Stimulated activated naive CD4-positive, alpha-beta T cell treated with Interleukin-2 at 50 U/mL for 16 hours (primary cell): ENCODE measurements around the gene TXNDC15.
"Not testable (repeated sequence)": the region's sequence is repeated elsewhere in the genome, so short reads cannot be mapped to it uniquely, and the experiment has no call there.

Source experiments
- DNase-seq: peaks from one replicate; lab custom pipeline; 2025; lab: John Stamatoyannopoulos, UW

TXNDC15 gene

DNA sequence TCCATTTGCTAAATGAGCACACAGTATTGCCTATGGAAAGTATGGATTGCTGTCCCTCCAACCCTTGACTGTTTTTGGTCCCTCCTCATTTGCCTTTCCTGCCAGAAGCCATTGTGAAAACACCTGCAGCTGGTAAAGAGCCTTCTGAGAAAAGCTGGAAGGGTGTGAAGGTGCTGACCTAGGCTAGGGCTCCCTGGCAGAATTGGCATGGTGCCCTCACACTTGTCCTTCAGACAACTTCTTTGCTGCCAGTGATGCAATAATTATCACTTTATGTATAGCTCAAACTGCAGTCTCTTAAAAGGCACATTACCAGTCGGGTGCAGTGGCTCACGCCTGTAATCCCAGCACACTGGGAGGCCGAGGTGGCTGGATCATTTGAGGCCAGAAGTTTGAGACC is 4.2 kb downstream of the TXNDC15 start:
- no peak for DNase-seq

DNA sequence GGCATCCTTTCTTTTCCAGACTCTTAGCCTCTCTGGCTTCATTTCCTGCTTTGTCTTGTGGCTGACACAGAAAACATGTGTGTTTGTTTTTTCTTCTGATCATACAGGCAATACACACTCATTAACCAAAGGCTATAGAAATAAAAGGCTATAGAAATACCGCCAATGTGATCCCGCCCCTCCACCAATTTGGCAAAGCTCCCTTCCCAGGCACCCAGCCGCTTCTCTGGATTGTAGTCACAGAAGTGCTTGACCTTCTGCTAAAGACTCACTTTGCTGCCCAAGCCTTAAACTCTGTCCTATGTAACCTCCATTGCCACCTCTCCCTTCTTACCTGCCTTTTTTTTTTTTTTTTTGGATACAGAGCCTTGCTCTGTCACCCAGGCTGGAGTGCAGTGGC is 5.3 kb downstream of the TXNDC15 start:
- no peak for DNase-seq

DNA sequence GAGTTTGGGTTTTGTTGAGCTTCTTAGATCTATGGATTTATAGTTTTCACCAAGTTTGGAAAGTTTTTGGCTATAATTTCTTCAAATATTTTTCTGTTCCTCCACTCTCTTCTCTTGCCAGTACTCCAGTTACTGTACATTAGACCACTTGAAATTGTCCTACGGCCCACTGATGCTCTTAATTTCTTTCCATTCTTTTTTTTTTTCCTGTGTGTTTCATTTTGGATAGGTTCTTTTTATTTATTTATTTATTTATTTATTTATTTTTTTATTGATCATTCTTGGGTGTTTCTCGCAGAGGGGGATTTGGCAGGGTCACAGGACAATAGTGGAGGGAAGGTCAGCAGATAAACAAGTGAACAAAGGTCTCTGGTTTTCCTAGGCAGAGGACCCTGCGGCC is 6.8 kb downstream of the TXNDC15 start:
- DNase-seq = not testable (repeated sequence)

DNA sequence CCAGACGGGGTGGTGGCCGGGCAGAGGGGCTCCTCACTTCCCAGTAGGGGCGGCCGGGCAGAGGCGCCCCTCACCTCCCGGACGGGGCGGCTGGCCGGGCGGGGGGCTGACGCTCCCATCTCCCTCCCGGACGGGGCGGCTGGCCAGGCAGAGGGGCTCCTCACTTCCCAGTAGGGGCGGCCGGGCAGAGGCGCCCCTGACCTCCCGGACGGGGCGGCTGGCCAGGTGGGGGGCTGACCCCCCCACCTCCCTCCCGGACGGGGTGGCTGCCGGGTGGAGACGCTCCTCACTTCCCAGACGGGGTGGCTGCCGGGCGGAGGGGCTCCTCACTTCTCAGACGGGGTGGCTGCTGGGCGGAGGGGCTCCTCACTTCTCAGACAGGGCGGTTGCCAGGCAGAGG is 7.5 kb downstream of the TXNDC15 start:
- not testable (repeated sequence) for DNase-seq

DNA sequence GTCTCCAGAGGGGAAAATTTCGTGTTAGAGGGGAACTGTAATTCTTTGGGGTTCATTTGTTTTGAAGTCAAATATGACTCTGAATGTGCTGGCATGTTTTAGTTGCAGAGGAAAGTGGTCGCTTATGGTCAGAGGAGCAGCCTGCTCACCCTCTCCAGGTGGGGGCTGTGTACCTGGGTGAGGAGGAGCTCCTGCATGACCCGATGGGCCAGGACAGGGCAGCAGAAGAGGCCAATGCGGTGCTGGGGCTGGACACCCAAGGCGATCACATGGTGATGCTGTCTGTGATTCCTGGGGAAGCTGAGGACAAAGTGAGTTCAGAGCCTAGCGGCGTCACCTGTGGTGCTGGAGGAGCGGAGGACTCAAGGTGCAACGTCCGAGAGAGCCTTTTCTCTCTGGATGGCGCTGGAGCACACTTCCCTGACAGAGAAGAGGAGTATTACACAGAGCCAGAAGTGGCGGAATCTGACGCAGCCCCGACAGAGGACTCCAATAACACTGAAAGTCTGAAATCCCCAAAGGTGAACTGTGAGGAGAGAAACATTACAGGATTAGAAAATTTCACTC is 13.5 kb downstream of the TXNDC15 start:
- DNase-seq = no peak

DNA sequence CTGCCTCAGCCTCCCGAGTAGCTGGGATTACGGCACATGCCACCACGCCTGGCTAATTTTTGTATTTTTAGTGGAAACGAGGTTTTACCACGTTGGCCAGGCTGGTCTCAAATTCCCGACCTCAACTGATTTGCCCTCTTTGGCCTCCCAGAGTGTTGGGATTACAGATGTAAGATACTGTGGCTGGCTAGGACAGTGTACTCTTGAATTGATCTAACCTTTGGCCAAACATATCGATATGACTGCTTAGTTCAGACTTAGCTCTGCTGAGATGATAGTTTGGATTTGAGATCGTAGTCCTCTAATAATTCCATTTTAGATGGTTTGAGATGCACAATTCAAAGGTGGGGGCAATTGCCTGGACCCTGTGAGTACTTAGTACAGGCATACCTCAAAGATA is 15.2 kb downstream of the TXNDC15 start:
- no peak for DNase-seq

DNA sequence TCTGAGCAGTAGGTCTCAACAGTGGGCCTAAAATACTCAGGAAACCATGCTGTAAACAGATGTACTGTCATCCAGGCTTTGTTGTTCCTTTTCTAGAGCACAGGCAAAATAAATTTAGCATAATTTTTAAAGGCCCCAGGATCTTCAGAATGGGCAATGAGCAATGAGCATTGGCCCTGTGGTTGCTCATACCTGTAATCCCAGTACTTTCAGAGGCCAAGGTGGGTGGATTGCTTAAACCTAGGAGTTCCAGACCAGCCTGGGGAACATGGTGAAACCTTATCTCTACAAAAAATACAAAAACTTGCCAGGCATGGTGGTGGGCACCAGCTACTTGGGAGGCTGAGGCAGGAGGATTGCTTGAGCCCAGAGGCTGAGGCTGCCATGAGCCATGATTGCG is 17.3 kb downstream of the TXNDC15 start:
- DNase-seq = no peak

DNA sequence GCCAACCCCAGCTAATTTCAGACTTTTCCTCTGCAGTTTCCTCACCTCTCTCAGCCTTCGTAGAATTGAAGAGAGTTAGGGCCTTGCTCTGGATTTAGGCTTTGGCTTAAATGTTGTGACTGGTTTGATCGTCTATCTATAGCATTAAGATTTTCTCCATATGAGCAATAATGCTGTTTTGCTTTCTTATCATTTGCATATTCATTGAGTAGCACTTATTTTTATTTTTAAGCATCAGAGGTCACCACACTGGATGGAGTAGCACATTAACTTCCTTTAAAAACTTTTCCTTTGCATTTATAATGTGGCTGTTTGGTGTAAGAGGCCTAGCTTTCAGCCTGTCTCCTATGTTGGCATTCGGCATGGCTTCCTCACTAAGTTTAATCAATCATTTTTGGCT is 18.1 kb downstream of the TXNDC15 start:
- DNase-seq = no peak

DNA sequence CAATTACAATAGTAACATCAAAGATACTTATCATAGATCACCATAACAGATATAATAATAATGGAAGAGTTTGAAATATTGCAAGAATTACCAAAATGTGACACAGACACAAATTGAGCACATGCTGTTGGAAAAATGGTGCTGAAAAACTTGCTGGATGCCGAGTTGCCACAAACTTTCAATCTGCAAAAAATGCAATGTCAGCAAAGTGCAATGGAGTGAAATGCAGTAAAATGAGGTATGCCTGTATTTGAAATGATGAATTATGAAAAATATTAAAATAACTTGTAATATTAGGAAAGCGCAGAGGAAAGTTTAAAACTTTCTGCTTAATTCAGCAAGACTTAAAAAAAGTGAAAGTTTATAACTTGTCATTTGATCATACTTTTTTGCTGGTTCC is 18.8 kb downstream of the TXNDC15 start:
- no peak for DNase-seq

DNA sequence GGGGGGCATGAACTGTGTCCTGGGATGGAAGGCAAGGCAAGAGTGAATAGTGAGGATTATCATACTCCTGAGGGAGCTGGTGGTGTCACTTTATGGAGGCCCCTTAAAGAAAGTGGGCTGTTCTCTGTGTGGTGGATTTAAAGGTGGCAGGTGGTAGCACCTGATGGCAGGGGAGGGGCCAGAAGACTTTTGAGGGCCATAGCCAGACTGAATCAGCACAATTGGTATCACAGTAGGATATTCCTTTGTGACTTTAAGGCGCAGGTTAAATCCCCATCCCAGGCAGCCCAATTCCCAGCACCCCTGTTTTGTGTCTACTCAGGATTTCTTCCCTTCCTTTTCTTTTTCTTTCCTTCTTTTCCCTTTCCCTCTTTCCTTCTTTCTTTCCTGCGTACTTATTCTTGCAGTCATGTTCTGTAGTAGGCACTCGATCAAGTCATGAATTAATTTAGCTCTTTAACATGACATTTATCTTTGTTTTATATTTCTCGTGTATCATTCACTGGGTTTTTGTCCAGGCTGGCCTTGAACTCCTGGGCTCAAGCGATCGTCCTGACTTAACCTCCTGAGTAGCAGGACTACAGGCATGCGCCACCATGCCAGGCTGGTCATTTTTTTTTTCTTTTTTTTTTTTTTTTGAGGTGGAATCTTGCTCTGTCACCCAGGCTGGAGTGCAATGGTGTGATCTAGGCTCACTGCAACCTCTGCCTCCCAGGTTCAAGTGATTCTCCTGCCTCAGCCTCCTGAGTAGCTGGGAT is 19.8 kb downstream of the TXNDC15 start:
- no peak for DNase-seq

DNA sequence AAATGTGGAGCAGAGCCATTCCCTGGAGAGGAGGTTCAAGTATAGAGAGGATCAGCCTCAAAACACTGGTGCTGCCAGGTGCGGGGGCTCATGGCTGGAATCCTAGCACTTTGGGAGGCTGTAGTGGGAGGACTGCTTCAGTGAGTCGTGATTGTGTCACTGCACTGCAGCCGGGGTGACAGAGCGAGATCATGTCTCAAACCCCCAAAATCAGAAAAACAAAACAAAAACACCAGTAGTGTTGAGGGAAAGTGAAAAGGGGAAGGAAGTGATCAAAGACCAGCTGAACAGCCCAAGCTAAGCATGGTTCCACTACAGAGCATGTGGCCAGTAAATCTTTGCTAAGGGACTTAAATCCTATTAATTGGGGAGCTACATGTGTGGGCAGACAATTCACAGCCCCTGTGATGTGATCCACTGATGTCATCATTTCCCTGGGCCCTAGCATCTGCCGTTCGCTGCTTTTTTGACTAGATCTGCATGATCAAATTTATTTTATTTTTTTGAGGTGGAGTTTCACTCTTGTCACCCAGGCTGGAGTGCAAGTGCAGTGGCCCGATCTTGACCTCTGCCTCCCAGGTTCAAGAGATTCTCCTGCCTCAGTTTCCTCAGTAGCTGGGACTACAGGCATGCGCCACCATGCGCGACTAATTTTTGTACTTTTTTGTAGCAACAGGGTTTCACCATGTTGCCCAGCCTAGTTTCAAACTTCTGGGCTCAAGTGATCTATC is 28.1 kb downstream of the TXNDC15 start:
- DNase-seq = no peak

DNA sequence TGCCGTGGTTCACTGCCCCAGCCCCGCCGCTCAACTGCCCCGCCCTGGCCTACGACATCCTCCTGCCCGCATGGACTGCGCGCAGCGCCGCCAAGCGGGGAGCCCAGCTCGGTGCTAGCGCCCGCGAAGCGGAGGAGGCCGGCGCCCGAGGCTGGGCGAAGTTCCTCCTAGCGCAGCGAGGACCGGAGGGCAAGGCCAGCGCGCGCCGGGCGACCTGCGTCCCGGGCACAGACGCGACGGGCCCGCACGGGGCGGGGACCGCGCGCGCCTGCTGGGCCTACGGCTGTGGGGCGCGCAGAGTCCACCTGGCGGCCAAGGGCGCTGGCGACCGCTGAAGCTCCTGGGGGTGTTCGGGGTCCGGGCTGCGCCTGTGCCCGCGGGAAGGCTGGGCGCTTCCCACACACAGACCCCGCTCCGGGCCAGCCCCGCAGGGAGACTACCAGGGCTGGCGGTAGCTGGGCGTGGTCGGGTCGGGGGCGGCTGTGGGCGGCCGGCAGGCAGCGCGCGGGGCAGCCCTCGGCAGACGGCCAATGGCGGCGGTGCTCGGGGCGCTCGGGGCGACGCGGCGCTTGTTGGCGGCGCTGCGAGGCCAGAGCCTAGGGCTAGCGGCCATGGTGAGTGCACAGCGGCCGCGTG is 30.6 kb downstream of the TXNDC15 start, which contains the start of gene PCBD2:
PCBD2 (plus strand) TSS at position 522 of the 636 bp plus-strand sequence; CDS start at position 531, 9 bp downstream.
- DNase-seq = peak; percentile 91

DNA sequence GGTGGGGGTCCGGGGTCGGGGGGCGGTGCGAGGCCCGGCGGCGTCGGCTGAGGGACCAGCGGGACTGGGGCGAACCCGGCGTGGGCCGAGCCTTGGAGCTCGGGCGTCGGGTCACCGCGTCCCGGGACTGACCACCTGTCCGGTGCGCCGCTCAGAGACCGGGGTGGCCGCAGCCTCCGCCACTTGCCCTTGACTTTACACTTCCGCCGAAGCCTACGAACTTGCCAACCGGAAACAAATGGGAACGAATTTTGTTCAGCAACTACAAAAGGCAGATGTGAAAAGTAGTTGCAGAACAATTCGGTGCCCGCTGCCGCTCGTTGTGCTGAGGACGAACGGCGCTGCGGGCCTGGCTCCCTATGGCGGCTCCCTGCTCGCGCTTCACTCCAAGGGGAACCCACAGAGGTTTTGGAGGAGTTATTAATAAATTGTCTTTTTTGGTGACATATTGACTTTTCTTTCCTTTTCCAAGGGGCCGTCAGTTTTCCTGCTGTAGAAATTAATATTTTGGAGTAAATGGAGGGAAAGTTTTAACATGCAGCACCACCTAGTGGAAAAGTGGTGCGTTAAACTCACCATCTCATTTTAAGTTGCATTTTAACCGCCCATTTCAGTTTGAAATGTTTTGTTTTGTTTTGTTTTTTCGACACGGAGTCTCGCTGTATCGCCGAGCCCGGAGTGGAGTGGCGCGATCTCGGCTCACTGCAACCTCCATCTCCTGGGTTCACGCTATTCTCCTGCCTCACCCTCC is 31.2 kb downstream of the TXNDC15 start:
- peak; percentile 54 for DNase-seq

DNA sequence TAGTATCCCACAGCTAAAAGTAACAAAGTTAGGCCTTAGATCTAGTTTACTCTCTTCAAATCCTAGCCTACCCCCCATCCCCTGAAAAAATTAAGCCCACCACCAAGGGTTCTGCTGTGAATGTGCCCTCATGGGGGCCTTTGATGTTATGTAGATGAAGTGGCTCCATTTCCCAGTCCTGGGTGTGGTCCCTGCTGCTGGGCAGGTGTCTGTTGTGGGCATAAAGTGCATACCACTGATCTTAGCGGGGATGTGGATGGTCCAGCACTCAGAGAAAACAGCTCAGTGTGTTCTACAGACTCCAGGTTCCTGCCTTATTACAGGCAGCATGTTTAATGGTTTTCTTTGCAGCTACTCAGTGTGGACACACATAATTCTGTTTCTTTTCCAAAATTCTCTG is 32.6 kb downstream of the TXNDC15 start:
- DNase-seq = no peak

DNA sequence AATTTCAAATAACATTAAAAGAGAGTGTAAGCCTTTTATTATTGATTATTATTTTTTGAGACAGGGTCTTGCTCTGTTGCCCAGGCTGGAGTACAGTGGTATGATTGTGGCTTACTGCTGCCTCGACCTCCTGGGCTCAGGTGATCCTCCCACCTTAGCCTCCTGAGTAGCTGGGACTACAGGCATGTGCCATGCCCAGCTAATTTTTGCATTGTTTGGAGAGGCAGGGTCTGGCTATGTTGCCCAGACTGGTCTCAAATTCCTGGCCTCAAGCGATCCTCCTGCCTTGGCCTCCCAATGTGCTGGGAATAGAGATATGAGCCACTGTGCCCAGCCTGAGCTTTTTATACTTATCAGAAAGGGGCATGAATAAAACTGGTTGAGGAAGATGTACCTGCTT is 36.6 kb downstream of the TXNDC15 start:
- not testable (repeated sequence) for DNase-seq

DNA sequence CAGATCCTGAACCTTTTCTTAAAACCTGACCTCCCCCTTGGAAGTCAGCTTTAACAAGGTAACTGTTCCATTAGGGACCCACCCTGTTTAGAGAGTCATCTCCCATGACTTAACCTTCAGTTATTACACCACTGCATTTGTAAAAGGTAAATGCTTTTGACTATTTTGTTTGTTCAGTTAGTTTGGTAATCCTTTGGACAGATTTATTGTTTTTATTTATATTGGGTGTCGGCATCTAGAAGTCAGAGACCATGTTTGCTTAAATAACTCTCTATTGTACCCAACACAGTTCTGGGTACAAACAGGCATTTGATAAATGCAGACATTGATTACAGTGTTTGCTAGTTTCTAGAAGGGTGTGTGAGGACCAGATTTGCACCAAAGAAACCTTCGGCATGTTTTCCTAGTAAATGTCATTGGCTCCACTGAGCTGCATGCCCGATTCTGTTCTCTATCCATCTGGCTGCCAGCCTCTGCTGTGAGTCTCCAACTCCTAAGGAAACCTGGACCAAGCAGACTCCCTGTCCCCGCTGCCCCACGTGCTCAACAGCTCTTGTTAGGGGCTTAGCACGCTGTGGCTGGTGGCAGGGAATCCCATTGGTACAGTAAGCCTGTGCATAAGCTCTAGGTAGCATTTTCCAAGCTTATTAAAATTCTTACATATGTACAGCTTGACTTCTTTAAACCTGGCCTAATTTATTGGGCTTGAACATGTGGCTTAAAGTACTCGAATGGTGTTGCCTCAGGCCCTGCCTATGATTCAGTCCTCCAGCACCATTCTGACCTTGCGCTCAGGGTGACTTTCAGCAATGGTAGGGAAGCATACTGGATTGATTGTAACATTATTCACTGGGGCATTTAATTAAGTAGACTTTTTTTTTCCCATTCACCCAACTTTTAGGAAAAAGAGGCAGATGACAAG is 37.4 kb downstream of the TXNDC15 start:
- DNase-seq = no peak

DNA sequence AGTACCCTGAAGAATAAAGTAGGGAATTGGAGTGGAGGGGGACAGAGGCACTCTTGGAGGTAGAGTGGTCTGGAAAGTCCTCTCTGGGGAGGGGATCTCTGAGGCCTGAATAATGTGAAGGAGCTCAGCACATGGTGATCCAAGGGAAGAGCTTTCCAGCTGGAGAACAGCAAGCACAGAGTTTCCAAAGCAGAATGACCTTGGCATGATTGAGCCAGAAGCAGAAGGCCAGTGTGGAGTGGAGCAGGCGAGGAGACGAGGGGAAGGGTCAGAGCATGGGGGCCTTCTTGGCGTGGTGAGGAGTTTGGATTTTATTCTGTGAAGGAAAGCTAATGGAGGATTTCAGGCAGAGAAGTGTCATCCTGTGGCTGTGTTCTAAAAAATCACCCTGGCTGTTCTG is 39.1 kb downstream of the TXNDC15 start:
- no peak for DNase-seq

DNA sequence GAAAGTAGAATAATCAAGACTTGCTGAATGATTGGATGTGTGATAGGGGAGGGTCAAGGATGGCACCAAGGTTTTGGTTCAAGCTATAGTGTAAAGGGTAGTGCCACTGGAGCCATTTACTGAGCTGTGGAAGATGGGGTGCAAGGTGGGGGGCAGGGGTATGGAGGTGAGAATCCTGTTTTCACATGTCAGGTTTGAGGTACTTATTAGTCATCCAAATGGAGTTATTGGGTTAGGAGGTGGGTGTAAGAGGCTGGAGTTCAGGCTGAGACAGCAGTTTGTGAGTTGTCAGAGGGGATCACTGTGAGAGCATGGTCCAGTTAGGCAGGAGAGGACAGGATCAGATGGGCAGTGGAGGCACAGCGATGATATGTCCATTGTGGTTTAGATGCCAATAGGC is 39.6 kb downstream of the TXNDC15 start:
- no peak for DNase-seq

DNA sequence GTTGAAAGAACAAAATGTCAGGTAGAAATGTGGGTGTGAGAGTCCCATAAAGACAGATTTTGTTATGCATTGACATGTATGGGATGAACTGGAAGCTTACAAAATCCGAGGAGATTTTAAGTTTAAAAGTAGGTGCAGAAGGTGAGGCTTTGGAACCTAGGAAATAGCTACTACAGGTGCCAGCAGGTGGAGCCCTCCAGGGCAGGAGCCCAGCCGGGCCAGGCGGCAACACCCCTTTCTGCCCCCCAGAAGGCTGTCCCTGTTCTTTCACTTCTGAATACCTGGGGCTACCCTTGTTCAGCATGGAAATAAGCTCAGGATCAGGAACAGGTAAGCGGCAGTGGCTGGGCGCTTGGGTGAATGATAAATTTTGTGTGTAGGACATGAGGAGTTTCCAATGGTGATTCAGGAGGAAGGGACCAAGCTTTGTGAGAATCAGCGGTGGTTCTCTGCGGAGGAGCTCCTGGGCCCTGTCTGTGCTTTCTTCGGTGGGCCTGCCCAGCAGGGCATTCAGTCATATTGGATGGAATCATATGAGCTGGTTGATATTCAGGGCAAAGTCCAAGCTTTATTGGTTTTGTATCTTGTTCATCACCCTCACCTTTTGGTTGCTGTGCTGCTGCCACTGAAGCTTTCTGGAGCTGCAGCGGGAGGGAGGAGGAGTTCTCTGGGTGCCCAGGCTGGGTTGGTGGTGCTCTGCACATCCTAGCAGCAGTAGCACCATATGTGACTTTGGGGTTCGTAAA is 43.1 kb downstream of the TXNDC15 start:
- DNase-seq = no peak

DNA sequence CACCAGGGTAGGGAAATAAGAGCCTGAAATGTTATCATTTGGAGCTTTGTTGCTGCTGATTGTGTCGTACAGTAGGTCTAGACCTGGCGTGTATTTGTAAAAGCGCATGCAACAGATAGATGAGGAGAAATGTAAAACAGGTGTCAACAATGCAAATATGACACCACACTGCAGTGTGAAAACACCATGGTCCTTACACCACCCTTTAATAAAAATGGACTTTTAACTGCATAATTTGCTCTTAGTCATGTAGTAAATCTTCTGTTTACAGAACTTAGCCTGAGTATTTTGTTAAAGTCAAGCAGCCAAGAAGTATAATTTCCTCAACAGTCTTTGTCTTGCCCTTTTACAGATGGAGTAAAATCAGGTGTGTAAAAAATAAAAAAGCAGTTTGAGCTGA is 44.7 kb downstream of the TXNDC15 start:
- DNase-seq = no peak
